Endothelial cell of umbilical vein (primary cell): ENCODE data around the gene MIB2.

Source experiments
- CTCF ChIP-seq, 2 donors: IDR thresholded peaks; 1 replicate in 1 of 2; 2 replicates in 1 of 2; pipeline ENCODE4 v1.5.1; 2011; ENCODE audit warnings: low read length in 2 of 2, mild to moderate bottlenecking in 2 of 2, moderate library complexity in 2 of 2, control low read depth in 1 of 2, inconsistent platforms in 1 of 2, low read depth in 1 of 2; ENCODE audit not compliant: insufficient read depth in 1 of 2; ENCODE audit errors: extremely low read depth in 1 of 2
- EZH2 ChIP-seq: IDR thresholded peaks from 2 replicates; pipeline ENCODE4 v1.6.1; 2012; ENCODE audit warnings: borderline replicate concordance, low read depth, mild to moderate bottlenecking, moderate library complexity, low read length, inconsistent platforms; ENCODE audit not compliant: severe bottlenecking
- POLR2A ChIP-seq: IDR thresholded peaks from 2 replicates; pipeline ENCODE4 v1.6.1; 2012; ENCODE audit warnings: low read depth, mild to moderate bottlenecking, control low read depth, low read length
- POLR2AphosphoS5 ChIP-seq: IDR thresholded peaks from 2 replicates; pipeline ENCODE4 v1.6.1; 2012; ENCODE audit warnings: low read depth, mild to moderate bottlenecking, control low read depth, low read length, moderate library complexity; ENCODE audit not compliant: insufficient read depth

- TF ChIP-seq CTCF (IDR thresholded peaks at IDR 0.05; ENCODE audit: extremely low read depth in 1 of 2, insufficient read depth in 1 of 2, low read depth in 1 of 2, low read length in 2 of 2) (peak in 1 of 2 donors; percentile 44), POLR2A (no peak), EZH2 (no peak), POLR2AphosphoS5 (no peak)
Observed at GRCh38 chr1:1678581-1679380, 63.5 kb downstream of the MIB2 start.
